ENCODE data around the gene ZBTB40. TPM values are rescaled to one million over a fixed set of nuclear protein-coding genes. Genes with fewer than 3 reads are reported as not detected.

The ZBTB40 gene
- total RNA-seq, 1 experiment from 2014 or later = 20.4 TPM

DNA sequence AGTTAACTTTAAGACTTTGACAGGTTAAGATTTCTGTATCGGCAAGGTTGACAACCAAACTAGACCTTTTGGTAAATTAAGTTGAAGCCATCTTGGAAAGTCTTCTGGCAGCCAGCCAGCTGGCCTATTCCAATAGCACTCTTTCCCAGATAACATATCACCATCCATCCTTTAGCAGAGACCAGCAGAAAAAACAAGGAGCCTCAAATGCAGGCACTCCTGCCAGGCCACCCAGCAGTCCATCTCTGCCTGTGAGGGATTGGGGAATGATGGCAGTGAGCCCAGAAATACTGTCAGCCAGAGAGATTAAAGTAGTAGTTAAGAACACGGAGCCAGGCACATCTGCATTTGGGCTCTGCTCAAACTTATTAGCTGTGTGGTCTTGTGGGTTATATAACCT lies 19.4 kb downstream of the ZBTB40 start:
- Mint-ChIP-seq H3K27ac (ENCODE audit: unreplicated experiment) (no peak overlapping the region), H3K4me1 (ENCODE audit: low read depth, unreplicated experiment) (no peaks in the 10 kb centered on the region), H3K27me3 (ENCODE audit: insufficient read depth, unreplicated experiment) (no peaks in the 10 kb centered on the region), H3K4me3 (ENCODE audit: unreplicated experiment) (no peak overlapping the region), H3K9me3 (ENCODE audit: unreplicated experiment) (no peaks in the 10 kb centered on the region), H3K36me3 (ENCODE audit: insufficient read depth, unreplicated experiment) (no peaks in the 10 kb centered on the region)
- intact Hi-C loops (cut with micrococcal nuclease; ENCODE audit: unreplicated experiment) = no loop called here
- POLR2A ChIA-PET = no interaction called here
- BruUV-seq (replicated peaks) = no TSS peak
- H3K9me3 ChIP-seq = no peaks in the 10 kb centered on the region
- H3K36me3 ChIP-seq (ENCODE audit: control insufficient read depth, insufficient read depth, low read length) = no peaks in the 10 kb centered on the region
- CTCF ChIA-PET = no interaction called here
- no peak for DNase-seq
- no peaks in the 10 kb centered on the region for H3K4me1 ChIP-seq
- no peak overlapping the region for H3K4me3 ChIP-seq (ENCODE audit: low read depth, low read length)
- TF ChIP-seq, protein P1, sequence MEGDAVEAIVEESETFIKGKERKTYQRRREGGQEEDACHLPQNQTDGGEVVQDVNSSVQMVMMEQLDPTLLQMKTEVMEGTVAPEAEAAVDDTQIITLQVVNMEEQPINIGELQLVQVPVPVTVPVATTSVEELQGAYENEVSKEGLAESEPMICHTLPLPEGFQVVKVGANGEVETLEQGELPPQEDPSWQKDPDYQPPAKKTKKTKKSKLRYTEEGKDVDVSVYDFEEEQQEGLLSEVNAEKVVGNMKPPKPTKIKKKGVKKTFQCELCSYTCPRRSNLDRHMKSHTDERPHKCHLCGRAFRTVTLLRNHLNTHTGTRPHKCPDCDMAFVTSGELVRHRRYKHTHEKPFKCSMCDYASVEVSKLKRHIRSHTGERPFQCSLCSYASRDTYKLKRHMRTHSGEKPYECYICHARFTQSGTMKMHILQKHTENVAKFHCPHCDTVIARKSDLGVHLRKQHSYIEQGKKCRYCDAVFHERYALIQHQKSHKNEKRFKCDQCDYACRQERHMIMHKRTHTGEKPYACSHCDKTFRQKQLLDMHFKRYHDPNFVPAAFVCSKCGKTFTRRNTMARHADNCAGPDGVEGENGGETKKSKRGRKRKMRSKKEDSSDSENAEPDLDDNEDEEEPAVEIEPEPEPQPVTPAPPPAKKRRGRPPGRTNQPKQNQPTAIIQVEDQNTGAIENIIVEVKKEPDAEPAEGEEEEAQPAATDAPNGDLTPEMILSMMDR (IDR thresholded peaks at IDR 0.05; ENCODE audit: insufficient read depth in 1 of 2, low read depth in 1 of 2, low read length in 1 of 2, severe bottlenecking in 1 of 2, unreplicated experiment in 1 of 2) = no peak
- no peaks in the 10 kb centered on the region for H3K27me3 ChIP-seq (replicated peaks; ENCODE audit: control insufficient read depth, insufficient read depth, low read length)

DNA sequence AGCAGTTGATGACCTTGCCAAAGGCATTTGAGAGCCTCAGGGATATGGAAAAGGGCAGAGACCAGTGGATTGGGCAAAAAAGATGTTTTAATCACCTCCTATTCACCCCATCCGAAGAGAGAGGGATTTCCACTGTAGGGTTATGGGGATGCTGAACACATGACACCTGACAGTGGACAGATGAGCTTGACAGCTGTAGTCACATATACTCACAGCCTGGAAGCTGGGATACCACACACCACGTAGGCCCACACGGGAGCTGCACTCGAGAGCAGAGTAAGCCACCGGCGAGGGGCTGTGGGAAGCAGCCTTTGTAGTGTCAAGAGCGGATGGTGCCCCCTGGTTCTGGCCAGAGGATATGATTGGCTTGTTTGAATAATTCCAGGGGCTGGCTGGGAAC lies 20.0 kb downstream of the ZBTB40 start:
- POLR2A ChIA-PET = no interaction called here

DNA sequence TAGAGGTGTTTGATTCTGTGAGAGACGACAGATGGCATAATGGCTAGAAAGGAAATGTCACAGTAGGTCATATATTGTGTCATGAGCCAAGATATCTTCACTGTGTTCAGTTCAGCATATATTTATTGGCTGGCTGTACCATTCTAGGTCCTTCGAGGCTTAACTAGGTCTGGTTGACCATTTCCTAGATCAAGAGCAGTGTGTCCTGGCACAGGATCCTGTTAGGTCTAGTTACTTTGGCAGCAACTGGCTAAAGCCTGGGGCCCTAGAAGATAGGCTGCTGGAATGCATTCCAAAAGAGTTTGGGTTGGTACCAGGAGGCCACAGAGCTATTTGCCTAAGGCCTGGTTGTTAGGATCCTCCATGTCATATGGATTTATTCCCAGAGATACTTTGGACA lies 20.9 kb downstream of the ZBTB40 start:
- DNase-seq = no peak
- no peaks in the 10 kb centered on the region for H3K27me3 Mint-ChIP-seq (ENCODE audit: insufficient read depth, unreplicated experiment)
- H3K36me3 Mint-ChIP-seq (ENCODE audit: insufficient read depth, unreplicated experiment) = no peaks in the 10 kb centered on the region
- H3K4me3 Mint-ChIP-seq (ENCODE audit: unreplicated experiment) = no peak overlapping the region
- ChIA-PET POLR2A (no interaction called here), CTCF (no interaction called here)
- H3K9me3 Mint-ChIP-seq (ENCODE audit: unreplicated experiment) = no peaks in the 10 kb centered on the region
- no peak overlapping the region for H3K27ac Mint-ChIP-seq (ENCODE audit: unreplicated experiment)
- Histone ChIP-seq H3K9me3 (no peaks in the 10 kb centered on the region), H3K4me1 (no peaks in the 10 kb centered on the region), H3K36me3 (ENCODE audit: control insufficient read depth, insufficient read depth, low read length) (no peaks in the 10 kb centered on the region), H3K27me3 (replicated peaks; ENCODE audit: control insufficient read depth, insufficient read depth, low read length) (no peaks in the 10 kb centered on the region), H3K4me3 (ENCODE audit: low read depth, low read length) (no peak overlapping the region)
- no TSS peak for BruUV-seq (replicated peaks)
- no peaks in the 10 kb centered on the region for H3K4me1 Mint-ChIP-seq (ENCODE audit: low read depth, unreplicated experiment)
- intact Hi-C loops (cut with micrococcal nuclease; ENCODE audit: unreplicated experiment) = no loop called here
- TF ChIP-seq, protein P1 (IDR thresholded peaks at IDR 0.05; ENCODE audit: insufficient read depth in 1 of 2, low read depth in 1 of 2, low read length in 1 of 2, severe bottlenecking in 1 of 2, unreplicated experiment in 1 of 2) = no peak

More for the DNA sequence above, 20.0 kb downstream of the ZBTB40 start:
- H3K36me3 Mint-ChIP-seq (ENCODE audit: insufficient read depth, unreplicated experiment) = no peaks in the 10 kb centered on the region
- no peaks in the 10 kb centered on the region for H3K27me3 Mint-ChIP-seq (ENCODE audit: insufficient read depth, unreplicated experiment)
- no peaks in the 10 kb centered on the region for H3K9me3 Mint-ChIP-seq (ENCODE audit: unreplicated experiment)
- CTCF ChIA-PET = no interaction called here
- H3K27ac Mint-ChIP-seq (ENCODE audit: unreplicated experiment) = peak overlapping the region; percentile 32
- TF ChIP-seq, protein P1 (IDR thresholded peaks at IDR 0.05; ENCODE audit: insufficient read depth in 1 of 2, low read depth in 1 of 2, low read length in 1 of 2, severe bottlenecking in 1 of 2, unreplicated experiment in 1 of 2) = no peak
- H3K4me3 ChIP-seq (ENCODE audit: low read depth, low read length) = no peak overlapping the region
- no peak overlapping the region for H3K4me3 Mint-ChIP-seq (ENCODE audit: unreplicated experiment)
- H3K9me3 ChIP-seq = no peaks in the 10 kb centered on the region
- DNase-seq = no peak
- no peaks in the 10 kb centered on the region for H3K4me1 Mint-ChIP-seq (ENCODE audit: low read depth, unreplicated experiment)
- intact Hi-C loops (cut with micrococcal nuclease; ENCODE audit: unreplicated experiment) = no loop called here
- no peaks in the 10 kb centered on the region for H3K4me1 ChIP-seq
- H3K27me3 ChIP-seq (replicated peaks; ENCODE audit: control insufficient read depth, insufficient read depth, low read length) = no peaks in the 10 kb centered on the region
- BruUV-seq (replicated peaks) = no TSS peak
- H3K36me3 ChIP-seq (ENCODE audit: control insufficient read depth, insufficient read depth, low read length) = no peaks in the 10 kb centered on the region
